Stimulated activated CD8-positive, alpha-beta memory T cell treated with anti-CD3 and anti-CD28 coated beads, Interleukin-12 subunit alpha, Interleukin-12 subunit beta, amount 100 ng/mL, for 24 hours (primary cell): ENCODE data around the gene SLC12A7.
"Not testable (repeated sequence)": the region's sequence is repeated elsewhere in the genome, so short reads cannot be mapped to it uniquely, and the experiment has no call there.

Source experiments
- DNase-seq: peaks from one replicate; pipeline ENCODE4 v3.0.0-alpha.2; 2020; ENCODE audit errors: extremely low read depth

SLC12A7 gene

DNA sequence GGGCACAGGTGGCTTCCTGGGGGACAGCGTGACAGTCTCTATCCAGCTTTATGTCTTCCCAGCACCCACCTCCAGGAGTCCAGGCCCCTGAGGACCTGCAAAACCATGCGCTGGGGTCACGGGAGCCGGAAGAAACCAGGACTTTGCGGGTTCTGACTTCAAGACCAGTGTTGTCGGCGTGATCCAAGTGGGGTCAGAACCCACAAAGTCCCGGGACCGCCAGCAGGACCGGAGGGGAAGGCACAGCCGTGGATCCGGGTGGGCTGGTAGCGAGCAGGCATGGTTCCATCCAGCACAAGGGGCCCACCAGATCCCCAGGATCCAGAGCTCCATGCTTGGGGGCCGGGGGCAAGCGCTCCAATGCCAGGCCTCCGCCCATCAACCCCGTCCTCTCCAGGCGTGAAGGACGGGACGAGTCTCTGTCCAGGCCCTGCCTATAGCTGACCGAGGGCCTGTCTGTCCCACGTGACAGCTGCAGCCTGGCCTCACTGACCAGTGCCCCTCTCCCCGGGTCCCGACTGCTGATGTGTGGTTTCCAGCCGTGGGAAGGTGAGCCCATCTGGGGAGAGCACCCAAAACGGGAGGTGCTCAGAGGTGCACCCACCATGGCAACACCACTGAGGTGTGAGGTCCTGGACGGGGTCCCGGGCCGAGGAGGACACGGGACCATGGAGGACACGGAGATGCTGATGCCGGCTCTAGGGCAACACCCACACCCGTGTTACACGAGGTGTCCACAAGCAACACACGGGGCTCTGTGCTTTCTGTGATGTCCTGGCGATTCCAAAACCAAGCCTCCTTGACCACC is 48.9 kb downstream of the SLC12A7 start:
- DNase-seq: no peak

DNA sequence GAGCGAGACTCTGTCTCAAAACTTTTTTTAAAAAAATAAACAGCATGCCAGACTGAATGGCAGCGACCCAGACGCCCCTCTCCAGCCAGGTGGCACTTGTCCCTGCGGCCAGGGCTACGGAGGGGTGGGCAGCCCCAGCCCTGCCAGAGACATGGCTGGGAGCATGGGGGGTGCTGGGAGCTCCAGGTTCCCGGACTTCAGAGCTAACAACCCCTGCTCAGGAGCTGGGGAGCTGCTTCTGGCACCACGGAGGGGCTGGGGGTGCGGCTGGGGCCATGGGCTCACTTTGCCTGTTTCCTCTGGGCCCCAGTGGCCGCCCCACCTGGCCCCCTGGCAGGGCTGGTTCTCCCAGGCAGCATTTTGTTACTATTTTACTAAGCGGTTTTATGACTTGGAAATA is 49.9 kb downstream of the SLC12A7 start:
- no peak for DNase-seq

DNA sequence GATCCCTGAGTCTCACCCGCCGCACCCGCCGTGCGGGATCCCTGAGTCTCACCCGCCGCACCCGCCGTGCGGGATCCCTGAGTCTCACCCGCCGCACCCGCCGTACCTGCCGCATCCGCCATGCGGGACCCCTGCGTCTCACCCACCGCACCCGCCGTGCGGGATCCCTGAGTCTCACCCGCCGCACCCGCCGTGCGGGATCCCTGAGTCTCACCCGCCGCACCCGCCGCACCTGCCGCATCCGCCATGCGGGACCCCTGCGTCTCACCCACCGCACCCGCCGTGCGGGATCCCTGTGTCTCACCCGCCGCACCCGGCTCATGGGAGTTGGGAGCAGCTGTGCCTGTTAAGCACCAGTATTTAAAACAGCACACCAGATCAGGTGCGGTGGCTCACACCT is 50.6 kb downstream of the SLC12A7 start:
- not testable (repeated sequence) for DNase-seq

DNA sequence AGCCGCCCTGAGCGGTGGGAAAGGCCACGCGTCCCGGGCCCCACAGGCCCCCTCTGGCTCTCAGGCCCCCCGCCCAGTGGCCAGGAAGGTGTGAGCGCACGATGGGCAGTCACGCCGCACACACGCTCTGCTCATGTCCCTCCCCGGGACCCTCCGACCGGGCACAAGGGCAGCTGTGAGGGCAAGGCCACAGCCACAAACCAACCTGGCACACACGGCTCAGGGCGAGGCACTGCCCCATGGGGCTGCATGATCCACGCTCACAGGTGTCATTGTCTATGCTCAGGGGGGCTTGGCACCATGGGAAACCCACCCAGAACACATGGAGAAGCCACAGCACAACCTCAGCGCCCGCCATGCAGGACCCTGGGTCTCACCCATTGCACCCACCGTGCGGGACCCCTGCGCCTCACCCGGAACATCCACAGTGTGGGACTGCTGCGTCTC is 51.3 kb downstream of the SLC12A7 start:
- no peak for DNase-seq

DNA sequence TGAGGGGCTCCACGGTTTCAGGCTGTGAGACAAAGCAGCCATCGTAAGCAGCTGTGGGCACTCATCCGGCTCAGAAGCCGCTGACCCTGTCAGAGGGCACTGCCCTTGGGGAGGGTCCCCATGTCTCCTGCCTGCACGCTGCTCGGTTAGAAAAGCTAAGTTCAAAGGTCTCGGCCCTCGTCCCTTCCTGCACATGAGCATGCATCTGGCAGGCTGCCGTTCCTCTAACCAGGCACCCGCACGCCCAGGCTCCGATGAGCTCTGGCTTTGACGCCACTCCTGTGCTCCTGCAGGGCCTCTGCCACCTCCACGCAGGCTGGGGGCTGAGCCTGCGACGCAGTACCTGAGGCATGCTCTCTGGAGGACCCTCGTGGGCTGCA is 52.0 kb downstream of the SLC12A7 start:
- DNase-seq: no peak

DNA sequence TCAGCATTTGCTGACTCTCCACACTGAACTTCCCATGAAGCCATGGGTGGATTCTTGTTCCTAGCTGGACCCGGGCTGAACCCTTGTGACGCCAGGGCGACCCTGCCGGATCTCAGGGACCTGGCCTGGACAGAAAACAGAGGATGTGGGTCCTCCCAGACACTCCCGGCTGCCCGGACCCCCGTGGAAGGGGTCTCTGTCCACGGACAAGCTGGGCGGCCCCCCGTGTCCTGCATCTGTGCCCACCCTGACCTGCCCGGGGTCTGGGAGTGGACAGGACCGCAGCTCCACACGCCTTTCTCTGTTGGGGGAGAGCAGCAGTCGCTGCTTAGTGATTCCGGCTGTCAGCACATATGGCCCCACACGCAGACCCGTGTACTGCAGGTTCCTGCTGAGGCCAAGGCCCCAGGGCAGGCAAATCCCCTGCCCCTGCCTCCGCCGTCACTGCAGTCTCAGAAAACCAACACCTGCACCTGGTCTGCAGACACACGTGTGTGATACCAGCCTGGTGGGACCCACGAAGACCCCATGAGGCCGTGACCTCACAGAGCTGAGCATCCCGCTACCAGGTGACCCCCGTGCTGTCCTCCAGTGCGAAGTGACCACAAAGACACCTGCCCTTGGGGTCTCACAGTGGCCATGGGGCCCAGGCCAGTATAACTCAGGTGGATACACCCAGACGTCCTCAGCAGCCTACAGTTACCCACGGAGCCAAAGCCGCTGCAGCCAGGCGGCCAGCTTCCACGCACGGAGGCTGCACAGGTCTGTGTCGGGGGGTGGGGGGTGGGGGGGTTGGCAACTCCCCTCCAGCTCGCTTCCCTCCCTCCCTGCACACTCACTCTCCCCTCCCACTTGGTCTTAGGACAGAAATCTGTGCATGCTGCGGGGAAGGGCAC is 52.6 kb downstream of the SLC12A7 start:
- DNase-seq: no peak

DNA sequence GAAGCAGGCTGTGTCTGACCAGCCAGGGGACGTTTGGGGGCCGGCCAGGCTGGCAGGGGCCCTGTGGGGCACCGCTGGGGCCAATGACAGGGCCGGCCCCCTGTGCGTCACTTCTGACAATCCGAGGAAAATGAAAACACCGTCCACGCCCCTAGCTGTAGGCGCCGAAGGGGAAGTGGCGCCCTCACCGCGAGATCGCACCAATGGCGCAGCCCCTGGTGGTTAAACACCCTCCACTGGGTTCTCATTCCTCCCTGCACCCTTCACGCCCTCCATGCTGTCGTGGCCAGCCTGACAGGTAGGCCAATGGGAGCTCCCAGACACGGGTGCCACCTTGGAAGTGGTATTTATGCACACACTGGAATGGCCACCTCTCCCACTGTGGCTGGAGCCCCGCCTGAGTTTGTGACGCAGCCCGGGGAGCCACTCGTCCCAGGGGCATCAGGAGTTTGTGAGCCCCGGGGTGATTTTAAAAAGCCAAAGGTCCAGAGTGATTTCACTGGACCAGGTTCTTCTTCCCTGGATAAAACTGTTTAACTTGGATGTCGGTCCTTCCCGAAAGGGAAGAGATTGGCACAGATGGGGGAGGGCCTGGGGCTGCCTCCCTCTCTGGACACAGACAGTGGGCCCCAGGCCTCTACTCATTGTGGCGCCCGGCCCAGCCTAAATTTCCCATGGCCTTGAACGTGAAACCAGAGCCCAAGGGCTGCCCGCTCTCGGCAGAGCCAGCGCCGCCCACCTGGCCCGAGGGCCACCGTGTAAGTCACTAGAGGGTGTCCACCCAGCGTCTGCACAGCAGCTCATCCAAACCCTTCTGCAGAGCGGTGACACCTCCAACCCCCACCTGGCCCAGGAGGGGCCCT is 53.5 kb downstream of the SLC12A7 start:
- no peak for DNase-seq

DNA sequence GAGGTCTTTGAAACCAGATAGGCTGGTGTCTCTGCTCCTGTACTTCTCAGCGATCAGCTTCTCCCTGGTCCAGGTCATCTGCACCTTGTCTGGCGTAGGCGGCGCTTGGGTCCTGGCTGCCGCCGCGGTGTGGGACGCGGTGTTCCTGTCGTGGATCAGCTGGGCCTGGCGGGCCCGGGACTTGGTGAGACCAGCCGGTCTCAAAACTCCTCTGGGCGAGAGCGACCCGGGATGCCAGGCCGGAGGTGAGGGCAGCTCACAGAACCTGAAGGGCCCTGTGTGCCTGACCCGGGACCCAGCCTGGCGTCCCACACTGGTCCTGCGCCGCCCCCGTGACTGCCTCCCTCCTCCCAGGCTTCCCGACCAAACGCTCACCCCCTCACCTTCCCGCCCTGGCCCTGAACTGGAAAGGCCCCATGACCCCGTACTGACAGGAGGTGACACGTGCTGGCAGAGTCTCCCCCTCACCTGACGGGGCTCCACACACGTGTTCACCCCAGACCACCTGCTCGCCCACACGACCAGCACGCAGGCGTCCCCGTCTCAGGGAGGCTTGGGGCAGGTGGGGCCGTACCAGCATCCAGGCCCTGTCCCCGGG is 54.3 kb downstream of the SLC12A7 start:
- no peak for DNase-seq

DNA sequence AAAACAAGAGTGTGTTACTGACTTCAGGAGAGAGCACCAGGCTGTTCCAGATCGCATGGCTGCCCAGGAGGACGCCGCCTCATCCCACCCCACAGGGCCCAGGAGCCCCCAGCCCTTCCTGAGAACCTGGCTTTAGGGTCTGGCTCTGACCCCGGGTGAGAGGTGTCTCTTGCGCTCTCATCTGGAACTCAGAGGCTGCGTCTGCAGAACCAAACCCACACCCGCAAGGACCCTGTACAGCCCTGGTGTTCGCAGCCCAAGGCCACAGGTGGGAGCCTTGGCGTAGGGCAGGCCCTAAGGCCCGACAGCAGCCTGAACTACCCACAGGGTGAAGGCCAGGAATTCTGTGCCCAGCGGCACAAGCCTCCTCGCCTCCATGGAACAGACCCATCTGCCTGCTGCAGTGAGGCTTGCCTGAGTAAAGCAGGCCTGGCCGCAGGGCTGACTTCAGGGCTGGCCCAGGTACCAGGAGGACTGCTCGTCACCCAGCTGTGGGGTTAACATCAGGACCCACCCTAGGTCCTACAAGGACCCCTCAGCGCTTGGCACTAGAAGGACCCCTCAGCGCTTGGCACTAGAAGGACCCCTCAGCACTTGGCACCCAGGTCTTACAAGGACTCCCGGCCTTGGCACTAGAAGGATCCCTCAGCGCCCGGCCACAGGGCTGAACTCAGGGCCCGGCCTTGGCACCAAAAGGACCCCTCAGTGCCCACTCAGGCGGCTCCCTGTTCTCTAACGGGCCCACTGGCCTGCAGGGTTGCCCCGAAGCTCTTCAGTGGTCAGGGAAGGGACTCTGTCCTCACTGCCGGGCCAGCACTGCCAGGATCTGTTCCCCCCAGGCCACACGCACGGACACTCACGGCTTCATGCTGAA is 55.0 kb downstream of the SLC12A7 start:
- DNase-seq: no peak

DNA sequence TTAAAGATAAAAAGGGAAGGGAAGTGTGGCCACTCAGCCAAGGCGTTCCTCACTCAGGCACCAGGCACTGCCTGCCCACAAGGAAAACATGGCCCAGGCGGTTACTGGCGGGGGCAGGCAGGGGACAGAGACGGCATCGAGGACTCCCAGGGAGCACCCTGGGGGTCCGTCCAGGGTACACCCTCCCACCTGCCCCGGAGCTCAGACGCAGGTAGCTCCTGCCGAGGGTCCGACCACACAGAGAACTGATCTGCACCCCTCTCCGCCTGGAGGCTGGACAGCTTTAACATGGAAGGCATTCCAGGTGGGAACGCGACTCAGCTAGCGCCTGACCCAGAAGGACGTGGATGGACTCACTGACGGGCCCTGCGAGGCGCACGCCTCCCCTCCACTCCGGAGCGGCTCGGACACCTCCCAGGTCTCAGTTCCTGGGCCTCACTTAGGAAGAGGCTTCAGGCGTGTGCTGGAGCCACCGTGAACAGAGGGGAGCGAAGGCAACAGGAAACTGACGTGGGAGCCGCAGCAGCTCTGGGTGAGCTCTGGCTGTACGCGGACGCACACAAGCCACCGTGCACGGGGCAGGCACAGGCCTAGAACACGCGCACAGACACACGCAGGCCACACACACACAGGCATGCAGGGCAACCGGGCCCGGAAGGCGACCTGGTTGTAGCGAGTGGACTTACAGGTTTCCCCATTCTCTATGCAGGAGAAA is 55.8 kb downstream of the SLC12A7 start:
- DNase-seq: no peak

DNA sequence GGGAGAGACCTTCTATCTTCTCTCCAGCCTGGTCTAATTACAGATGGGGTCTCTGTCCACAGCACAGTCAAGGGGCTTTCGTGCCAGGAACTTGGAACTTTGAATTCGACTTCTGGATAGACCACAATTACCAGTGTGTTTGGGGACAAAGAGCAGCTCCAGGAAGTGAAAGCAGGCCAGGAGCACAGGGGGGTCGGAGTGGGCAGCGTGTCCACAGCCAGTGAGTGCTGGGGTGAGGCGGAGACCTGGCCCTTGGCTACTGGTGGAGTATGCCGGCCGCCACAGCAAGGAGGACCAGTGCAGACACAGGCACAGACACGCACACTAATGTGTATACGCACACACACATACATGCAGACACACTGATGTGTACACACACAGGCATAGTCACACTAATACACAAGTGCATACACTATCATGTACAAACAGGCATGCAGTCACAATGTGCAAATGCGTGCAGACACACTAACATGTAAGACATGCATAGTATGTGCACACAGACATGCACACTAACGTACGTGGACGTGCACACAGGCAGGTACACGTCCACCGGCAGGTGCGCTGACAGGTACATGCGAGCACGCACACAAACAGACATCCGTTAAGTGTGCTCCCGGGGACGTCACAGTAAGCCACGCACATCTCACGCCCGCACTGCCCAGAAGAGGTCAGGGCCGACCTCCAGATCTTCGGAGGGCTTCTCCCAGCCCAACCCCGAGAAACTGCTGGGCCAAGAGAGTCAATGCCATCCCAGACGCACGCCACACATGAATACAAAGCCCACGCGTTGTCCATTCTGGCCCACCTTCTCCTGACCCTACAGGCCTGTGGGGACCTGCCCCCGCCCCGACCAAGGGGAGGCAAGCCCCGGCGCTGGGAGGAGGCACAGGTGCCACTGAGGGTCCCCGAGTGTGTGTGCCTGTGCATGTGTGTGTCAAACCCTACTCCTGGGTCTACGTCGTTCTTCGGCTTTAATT is 56.8 kb downstream of the SLC12A7 start:
- no peak for DNase-seq

DNA sequence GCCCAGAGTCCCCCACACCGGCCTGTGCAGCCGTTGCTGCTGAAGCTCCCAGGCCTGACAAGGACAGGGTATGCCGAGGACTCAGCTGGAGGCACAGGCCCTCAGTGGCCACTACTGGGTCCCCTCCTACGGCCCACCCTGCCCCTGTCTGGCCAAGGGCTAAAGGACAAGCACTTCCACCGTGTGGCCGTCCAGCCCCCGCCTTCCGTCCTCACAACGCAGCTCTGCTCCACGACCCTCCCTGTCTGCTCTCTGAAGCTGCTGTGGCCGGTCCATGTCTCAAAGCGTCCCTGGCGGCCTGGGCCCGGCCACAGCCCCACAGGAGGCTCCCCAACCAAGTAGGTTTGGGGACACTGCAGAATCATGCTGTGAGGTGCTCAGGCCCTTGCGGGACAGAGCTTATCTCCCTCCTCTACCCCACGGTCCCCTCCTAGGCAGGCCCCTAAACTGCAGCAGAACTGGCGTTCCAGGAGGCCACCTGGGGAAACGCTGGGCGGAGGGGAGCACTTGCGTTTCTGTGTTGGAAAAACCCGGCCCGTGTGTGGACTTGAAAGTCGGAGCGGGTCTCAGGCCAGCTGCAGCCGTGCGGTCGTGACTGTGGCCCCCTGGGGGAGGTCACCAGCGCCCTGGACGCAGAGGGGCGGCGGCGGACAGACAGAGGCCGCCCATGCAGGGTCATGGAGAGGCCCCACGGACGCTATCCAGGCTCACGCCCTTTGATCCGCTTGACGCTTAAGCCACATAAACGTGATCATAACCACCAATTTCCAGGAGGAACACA is 57.7 kb downstream of the SLC12A7 start:
- DNase-seq: no peak

DNA sequence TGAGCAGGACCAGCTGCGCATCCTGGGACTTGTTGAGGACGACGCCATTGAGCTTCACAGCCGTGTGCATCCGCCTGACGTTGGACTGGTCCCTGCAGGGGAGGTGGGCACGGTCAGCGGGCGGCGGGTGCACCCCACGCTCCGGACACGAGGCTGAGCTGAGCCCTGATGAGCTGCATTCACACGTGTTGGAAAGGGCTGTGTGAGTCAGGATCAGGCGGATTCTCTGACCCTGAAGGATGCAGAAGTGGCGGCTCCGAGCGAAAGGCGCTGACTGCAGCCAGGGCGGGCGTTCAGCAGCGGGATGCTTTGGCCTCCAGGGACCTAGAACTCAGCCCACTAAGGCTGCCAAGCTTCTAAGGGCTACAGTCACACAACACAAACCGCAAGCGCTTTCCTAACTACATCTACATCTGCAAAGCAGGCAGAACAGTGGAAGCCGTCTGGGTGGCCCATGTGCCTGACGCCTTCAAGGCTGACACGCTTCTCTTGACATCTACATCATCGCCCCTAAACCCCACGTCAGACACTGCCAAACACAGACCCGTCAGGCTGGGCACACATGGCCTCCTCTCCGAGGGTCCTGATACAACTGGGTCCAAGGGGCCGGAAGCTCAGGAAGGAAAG is 58.4 kb downstream of the SLC12A7 start:
- no peak for DNase-seq

DNA sequence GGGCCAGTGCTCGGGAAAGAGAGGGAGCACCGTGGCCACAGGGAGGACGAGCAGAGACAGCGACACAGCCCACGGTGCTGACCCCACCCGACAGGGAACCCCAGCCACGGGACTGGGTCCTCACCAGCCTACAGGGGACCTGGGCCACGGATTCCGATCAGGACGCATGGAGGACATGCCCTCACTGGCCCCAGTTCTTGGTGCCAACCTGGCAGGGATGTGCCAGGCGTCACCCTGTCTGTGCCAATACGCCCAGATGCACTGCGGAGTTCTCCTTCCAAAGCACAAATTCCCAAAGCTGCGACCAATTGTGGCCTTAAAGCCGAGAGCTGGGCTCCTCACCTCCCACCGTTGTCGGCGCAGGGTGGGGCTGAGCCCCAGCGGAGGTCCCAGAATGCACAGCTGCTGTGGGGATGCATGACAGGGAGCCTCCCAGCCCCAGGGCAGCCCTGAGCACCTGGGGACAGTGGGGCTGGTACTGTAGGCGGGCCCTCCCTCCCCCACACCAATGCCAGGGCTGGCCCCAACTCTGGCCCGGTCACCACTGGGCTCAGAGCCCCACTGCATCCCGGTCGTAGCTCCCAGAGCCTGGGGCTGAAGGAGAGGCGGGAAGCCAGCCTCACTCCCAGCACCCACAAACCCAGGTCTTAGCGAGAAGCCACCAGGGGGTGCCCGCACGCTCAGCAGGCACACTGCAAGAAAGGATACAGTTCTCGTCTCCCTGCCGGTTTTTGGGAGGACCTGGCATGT is 59.0 kb downstream of the SLC12A7 start:
- no peak for DNase-seq

DNA sequence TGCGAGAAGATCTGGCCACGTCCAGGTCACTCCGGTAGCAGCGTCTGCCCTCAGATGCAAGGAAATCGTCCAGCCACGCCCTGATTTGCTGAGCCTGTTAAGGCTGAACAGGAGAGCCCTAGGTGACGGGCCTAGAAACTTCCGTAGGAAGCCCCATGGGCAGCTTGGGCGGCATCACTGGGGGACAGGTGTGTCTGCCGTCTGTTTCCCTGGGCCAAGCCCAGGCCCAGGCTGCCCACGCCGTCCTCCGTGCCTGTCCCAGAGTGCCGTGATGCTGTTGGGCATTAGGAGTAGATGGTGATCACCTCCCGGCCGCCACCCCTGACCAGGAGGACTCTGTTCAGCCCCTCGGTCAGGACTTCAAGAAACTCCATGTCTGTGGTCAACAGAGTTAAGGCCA is 59.8 kb downstream of the SLC12A7 start:
- DNase-seq: no peak

DNA sequence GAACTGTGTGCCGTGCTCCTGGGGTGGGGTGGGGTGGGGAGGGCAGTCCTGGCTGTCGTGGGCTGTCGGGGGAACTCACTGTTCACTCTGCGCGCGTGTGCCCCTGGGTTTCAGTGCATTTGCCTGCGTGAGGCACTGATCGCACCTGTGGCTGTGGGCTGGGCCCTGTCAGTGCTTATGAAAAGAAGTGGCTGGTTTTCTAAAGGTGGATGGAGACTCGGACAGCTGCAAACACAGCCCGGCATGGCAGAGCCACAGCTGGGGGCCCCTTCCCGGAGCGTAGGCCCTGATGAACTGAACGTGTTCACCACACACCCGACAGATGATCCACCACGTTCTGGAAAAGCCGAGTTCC is 60.5 kb downstream of the SLC12A7 start:
- DNase-seq: no peak
